K562 (cell line): ENCODE data around the gene KLF5. TPM values are rescaled to one million over a fixed set of nuclear protein-coding genes. Genes with fewer than 3 reads are reported as not detected.

ENCODE experiments used
- ARHGAP35 ChIP-seq: fragments of 450-650 bp; IDR thresholded peaks from 2 replicates; pipeline ENCODE4 v1.6.1; 2018; ENCODE audit not compliant: partially characterized antibody
- ARID1B ChIP-seq: fragments of 450-650 bp; IDR thresholded peaks from 2 replicates; pipeline ENCODE4 v1.6.1; 2016; ENCODE audit warnings: antibody characterized with exemption, mild to moderate bottlenecking, inconsistent platforms
- CBFB ChIP-seq: sonication (generic); formaldehyde crosslinking; IDR thresholded peaks from 2 replicates; pipeline ENCODE4 v1.4.0; 2020; ENCODE audit warnings: mild to moderate bottlenecking, missing genetic modification reagents
- CHD2 ChIP-seq: IDR thresholded peaks from 2 replicates; pipeline ENCODE4 v1.6.1; 2011; ENCODE audit warnings: low read depth, low read length
- FOXK2 ChIP-seq, 2 experiments: fragments of 450-650 bp; IDR thresholded peaks in 1 of 2; conservative IDR thresholded peaks in 1 of 2; 2 replicates each; pipeline ENCODE4 v1.6.1; 2016; ENCODE audit warnings: low read depth in 2 of 2, mild to moderate bottlenecking in 1 of 2
- HDAC1 ChIP-seq, 2 experiments: fragments of 450-650 bp; IDR thresholded peaks; 2 replicates each; pipeline ENCODE4 v1.6.1; 2016 to 2017; ENCODE audit warnings: inconsistent platforms in 1 of 2, mild to moderate bottlenecking in 1 of 2, moderate library complexity in 1 of 2
- HDGF ChIP-seq: fragments of 450-650 bp; IDR thresholded peaks from 2 replicates; pipeline ENCODE4 v1.6.1; 2016
- MAZ ChIP-seq, 2 experiments: fragments of 450-650 bp in 1 of 2; sonication (generic) in 1 of 2; formaldehyde crosslinking; IDR thresholded peaks in 1 of 2; conservative IDR thresholded peaks in 1 of 2; 2 replicates each; pipeline versions ENCODE4 v1.4.0 to v1.5.0; 2020; ENCODE audit warnings: mild to moderate bottlenecking in 1 of 2, missing genetic modification reagents in 1 of 2
- NFIC ChIP-seq: fragments of 450-650 bp; IDR thresholded peaks from 2 replicates; pipeline ENCODE4 v1.6.1; 2017; ENCODE audit warnings: mild to moderate bottlenecking, inconsistent platforms
- PCBP2 ChIP-seq: fragments of 200-400 bp; formaldehyde crosslinking; IDR thresholded peaks from 2 replicates; pipeline ENCODE4 v1.6.1; 2018; ENCODE audit warnings: low read length, low read depth, mild to moderate bottlenecking, moderate library complexity; ENCODE audit not compliant: poor library complexity, severe bottlenecking
- PHF8 ChIP-seq: fragments of 200-600 bp; sonication (generic); IDR thresholded peaks from 2 replicates; pipeline ENCODE4 v1.6.1; 2012; ENCODE audit warnings: mixed run types, mild to moderate bottlenecking, inconsistent platforms, low read length, moderate library complexity, borderline replicate concordance
- POLR2A ChIP-seq: fragments of 450-650 bp; conservative IDR thresholded peaks from 2 replicates; pipeline ENCODE4 v1.6.1; 2016
- POLR2B ChIP-seq: fragments of 450-650 bp; IDR thresholded peaks from 2 replicates; pipeline ENCODE4 v1.6.1; 2018; ENCODE audit warnings: low read depth; ENCODE audit not compliant: partially characterized antibody
- RBFOX2 ChIP-seq: fragments of 200-400 bp; formaldehyde crosslinking; IDR thresholded peaks from 2 replicates; pipeline ENCODE4 v1.6.1; 2017; ENCODE audit warnings: low read depth, mild to moderate bottlenecking, low read length, moderate library complexity
- SMARCE1 ChIP-seq: fragments of 450-650 bp; IDR thresholded peaks from 2 replicates; pipeline ENCODE4 v1.7.1; 2016; ENCODE audit warnings: mild to moderate bottlenecking
- SP2 ChIP-seq: IDR thresholded peaks from 2 replicates; pipeline ENCODE4 v1.6.1; 2011; ENCODE audit warnings: mild to moderate bottlenecking, low read depth, low read length, moderate library complexity; ENCODE audit not compliant: poor library complexity, severe bottlenecking; ENCODE audit errors: extremely low read depth
- TRIM28 ChIP-seq: fragments of 450-650 bp; IDR thresholded peaks from 2 replicates; pipeline ENCODE4 v1.6.1; 2017
- ZNF785 ChIP-seq: fragments of 250-450 bp; sonication (Bioruptor Pico); IDR thresholded peaks from 2 replicates; pipeline ENCODE4 v1.4.0; 2020; ENCODE audit warnings: mild to moderate bottlenecking
- ZNF79 ChIP-seq: fragments of 250-450 bp; sonication (Bioruptor Pico); IDR thresholded peaks from 2 replicates; pipeline ENCODE4 v1.4.0; 2020; ENCODE audit warnings: low read depth, mild to moderate bottlenecking, moderate library complexity
- polyA plus RNA-seq, 8 experiments: library from polyadenylated mRNA; depleted of rRNA in 4 of 8; stranded (reverse) in 5 of 8; unstranded in 3 of 8; fragments of >200 nt; fragmentation: Nextera tagmentation in 2 of 8; fragmentation: Illumina TruSeq in 1 of 8; extraction: Ambion mirVana in 2 of 8; extraction: Trizol in 1 of 8; gene quantifications; 2 replicates each; pipeline versions ENCODE4 v1.2.1 to v1.2.3, GENCODE V29; 2011 to 2014; ENCODE audit warnings: inconsistent platforms in 1 of 8, missing spikeins in 1 of 8
- total RNA-seq, 7 experiments: library from RNA; depleted of rRNA in 6 of 7; stranded (reverse); fragments of >200 nt in 6 of 7; fragmentation: Illumina TruSeq in 2 of 7; extraction: Trizol in 2 of 7; gene quantifications; 2 replicates each; pipeline versions ENCODE4 v1.2.1 to v1.2.3, GENCODE V29; 2011 to 2021; ENCODE audit warnings: low replicate concordance in 1 of 7
- TF ChIP-seq, protein P1 (sequence below): sonication (generic); formaldehyde crosslinking; IDR thresholded peaks from 2 replicates; pipeline ENCODE4 v1.8.0; 2022; ENCODE audit warnings: mild to moderate bottlenecking, missing genetic modification reagents
- TF ChIP-seq, protein P2 (sequence below): sonication (generic); formaldehyde crosslinking; IDR thresholded peaks from 2 replicates; pipeline ENCODE4 v1.9.0; 2022; ENCODE audit warnings: mild to moderate bottlenecking, missing genetic modification reagents

The KLF5 gene
- total and polyA plus RNA-seq, 9 of the 15 experiments (the other 6 are each of a cell fraction or from before 2014, with no cell fraction given): 0.17 to 1.0 (median 0.36) TPM

DNA sequence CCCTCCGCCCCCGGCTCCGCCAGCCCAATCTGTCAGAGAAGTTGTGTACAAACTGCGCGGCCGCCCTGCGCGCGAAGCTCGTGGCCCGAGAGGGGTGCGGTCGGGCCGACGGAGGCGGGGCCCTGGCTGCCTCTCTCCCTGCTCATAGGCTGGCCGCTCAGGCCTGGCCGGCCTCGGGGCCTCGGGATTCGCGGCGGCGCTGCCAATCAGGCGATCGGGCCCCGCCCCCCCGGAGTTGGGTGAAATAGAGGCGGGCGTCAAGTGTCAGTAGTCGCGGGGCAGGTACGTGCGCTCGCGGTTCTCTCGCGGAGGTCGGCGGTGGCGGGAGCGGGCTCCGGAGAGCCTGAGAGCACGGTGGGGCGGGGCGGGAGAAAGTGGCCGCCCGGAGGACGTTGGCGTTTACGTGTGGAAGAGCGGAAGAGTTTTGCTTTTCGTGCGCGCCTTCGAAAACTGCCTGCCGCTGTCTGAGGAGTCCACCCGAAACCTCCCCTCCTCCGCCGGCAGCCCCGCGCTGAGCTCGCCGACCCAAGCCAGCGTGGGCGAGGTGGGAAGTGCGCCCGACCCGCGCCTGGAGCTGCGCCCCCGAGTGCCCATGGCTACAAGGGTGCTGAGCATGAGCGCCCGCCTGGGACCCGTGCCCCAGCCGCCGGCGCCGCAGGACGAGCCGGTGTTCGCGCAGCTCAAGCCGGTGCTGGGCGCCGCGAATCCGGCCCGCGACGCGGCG lies at the start of gene KLF5 (continued):
- TF ChIP-seq SP2 (peak; percentile 76), MAZ (CRISPR knock-in tag; conservative IDR thresholded peaks at IDR 0.05 in 1 of 2, IDR thresholded peaks at IDR 0.05 in 1 of 2) (peak in 1 of 2 experiments; percentile 54; a peak in 2 of 4 replicates), FOXK2 (conservative IDR thresholded peaks at IDR 0.05 in 1 of 2, IDR thresholded peaks at IDR 0.05 in 1 of 2; ENCODE audit: low read depth in 2 of 2) (peak; percentile 81 to 84; a peak in 3 of 4 replicates), PCBP2 (no peak), ARID1B (no peak), PHF8 (peak; percentile 42; the same call in 1 of the 2 replicates), POLR2B (no peak), ARHGAP35 (no peak), ZNF785 (no peak), SMARCE1 (no peak), ZNF79 (CRISPR knock-in tag) (no peak), NFIC (peak; percentile 67), HDAC1 (IDR thresholded peaks at IDR 0.05) (no peak), CHD2 (peak; percentile 78), POLR2A (no peak), CBFB (CRISPR knock-in tag) (no peak), RBFOX2 (peak; percentile 65), HDGF (no peak), TRIM28 (no peak)
- TF ChIP-seq, protein P1, sequence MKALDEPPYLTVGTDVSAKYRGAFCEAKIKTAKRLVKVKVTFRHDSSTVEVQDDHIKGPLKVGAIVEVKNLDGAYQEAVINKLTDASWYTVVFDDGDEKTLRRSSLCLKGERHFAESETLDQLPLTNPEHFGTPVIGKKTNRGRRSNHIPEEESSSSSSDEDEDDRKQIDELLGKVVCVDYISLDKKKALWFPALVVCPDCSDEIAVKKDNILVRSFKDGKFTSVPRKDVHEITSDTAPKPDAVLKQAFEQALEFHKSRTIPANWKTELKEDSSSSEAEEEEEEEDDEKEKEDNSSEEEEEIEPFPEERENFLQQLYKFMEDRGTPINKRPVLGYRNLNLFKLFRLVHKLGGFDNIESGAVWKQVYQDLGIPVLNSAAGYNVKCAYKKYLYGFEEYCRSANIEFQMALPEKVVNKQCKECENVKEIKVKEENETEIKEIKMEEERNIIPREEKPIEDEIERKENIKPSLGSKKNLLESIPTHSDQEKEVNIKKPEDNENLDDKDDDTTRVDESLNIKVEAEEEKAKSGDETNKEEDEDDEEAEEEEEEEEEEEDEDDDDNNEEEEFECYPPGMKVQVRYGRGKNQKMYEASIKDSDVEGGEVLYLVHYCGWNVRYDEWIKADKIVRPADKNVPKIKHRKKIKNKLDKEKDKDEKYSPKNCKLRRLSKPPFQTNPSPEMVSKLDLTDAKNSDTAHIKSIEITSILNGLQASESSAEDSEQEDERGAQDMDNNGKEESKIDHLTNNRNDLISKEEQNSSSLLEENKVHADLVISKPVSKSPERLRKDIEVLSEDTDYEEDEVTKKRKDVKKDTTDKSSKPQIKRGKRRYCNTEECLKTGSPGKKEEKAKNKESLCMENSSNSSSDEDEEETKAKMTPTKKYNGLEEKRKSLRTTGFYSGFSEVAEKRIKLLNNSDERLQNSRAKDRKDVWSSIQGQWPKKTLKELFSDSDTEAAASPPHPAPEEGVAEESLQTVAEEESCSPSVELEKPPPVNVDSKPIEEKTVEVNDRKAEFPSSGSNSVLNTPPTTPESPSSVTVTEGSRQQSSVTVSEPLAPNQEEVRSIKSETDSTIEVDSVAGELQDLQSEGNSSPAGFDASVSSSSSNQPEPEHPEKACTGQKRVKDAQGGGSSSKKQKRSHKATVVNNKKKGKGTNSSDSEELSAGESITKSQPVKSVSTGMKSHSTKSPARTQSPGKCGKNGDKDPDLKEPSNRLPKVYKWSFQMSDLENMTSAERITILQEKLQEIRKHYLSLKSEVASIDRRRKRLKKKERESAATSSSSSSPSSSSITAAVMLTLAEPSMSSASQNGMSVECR (CRISPR knock-in tag): 0 out of 2 replicates have a peak, but pooled peaks have one; percentile 36
- TF ChIP-seq, protein P2, sequence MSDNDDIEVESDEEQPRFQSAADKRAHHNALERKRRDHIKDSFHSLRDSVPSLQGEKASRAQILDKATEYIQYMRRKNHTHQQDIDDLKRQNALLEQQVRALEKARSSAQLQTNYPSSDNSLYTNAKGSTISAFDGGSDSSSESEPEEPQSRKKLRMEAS (CRISPR knock-in tag): peak; percentile 54; the same call in 1 of the 2 replicates
